OCI-LY7 (cell line): ENCODE data around the gene ZNFX1.

Source experiments
- EZH2phosphoT487 ChIP-seq: fragments of 200-600 bp; sonication (generic); IDR thresholded peaks from 2 replicates; pipeline ENCODE4 v1.6.1; 2018; ENCODE audit warnings: low read depth, borderline replicate concordance, mild to moderate bottlenecking, mixed run types, antibody characterized with exemption, low read length, moderate library complexity, mixed read lengths
- TF ChIP-seq, protein P1 (sequence below): fragments of 200-600 bp; sonication (generic); conservative IDR thresholded peaks from 2 replicates; pipeline ENCODE4 v1.5.1; 2014; ENCODE audit warnings: mild to moderate bottlenecking, antibody characterized with exemption, low read length, moderate library complexity, mixed read lengths

DNA sequence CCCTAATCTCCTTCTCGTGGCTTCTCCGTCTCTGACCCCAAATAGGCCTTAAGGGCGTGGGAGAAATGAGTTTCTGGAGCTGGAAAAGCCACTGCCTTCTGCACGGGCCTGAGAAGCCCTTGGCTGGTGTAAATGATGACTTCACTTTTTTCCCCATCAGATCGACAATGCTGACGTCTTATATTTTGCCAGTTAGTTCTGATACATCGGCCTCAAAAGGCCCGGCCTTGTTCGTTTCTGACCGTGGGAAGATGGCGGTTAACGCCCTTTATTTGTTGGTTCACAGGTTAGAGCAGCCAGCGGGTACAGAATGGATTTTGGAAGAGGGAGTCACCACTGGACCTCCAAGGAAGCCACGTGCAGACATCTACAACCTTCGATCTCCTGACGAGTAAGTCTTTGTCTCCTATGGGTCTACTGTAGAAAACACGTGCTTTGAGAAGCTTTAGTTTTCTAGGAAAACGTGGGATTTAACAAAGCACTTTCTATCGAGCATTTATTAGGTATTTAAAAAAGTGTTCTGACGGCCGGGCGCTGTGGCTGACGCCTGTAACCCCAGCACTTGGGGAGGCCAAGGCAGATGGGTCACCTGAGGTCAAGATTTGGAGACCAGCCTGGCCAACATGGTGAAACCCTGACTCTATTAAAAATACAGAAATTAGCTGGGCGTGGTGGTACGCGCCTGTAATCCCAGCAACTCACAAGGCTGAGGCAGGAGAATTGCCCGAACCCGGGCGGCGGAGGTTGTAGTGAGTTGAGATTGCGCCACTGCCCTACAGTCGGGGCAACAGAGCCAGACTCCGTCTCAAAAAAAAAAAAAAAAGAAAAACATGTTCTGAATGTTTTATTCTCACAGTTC is 1.2 kb upstream of the ZNFX1 start:
- TF ChIP-seq, protein P1, sequence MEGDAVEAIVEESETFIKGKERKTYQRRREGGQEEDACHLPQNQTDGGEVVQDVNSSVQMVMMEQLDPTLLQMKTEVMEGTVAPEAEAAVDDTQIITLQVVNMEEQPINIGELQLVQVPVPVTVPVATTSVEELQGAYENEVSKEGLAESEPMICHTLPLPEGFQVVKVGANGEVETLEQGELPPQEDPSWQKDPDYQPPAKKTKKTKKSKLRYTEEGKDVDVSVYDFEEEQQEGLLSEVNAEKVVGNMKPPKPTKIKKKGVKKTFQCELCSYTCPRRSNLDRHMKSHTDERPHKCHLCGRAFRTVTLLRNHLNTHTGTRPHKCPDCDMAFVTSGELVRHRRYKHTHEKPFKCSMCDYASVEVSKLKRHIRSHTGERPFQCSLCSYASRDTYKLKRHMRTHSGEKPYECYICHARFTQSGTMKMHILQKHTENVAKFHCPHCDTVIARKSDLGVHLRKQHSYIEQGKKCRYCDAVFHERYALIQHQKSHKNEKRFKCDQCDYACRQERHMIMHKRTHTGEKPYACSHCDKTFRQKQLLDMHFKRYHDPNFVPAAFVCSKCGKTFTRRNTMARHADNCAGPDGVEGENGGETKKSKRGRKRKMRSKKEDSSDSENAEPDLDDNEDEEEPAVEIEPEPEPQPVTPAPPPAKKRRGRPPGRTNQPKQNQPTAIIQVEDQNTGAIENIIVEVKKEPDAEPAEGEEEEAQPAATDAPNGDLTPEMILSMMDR: no peak
- TF ChIP-seq EZH2phosphoT487: no peak
